Measurements from ENCODE around the gene PFN3. TPM values are rescaled to one million over a fixed set of nuclear protein-coding genes. Genes with fewer than 3 reads are reported as not detected.

Gene PFN3
- total RNA-seq, 1 donor from 2014 or later = not detected

GRCh38 chr5:177396078-177396477 lies 4.4 kb downstream of the PFN3 start:
- Histone ChIP-seq H3K27me3 (ENCODE audit: control insufficient read depth, insufficient read depth, low read length) (peaks cover 5% of the 10 kb centered on the region), H3K4me3 (ENCODE audit: low read depth, low read length) (no peak overlapping the region), H3K36me3 (ENCODE audit: control insufficient read depth, insufficient read depth, low read length) (no peaks in the 10 kb centered on the region)
- FAIRE-seq (no peak), DNase-seq (ENCODE audit: low read depth) (no peak)
- TF ChIP-seq CTCF (IDR thresholded peaks at IDR 0.05; ENCODE audit: insufficient read depth, low read length, severe bottlenecking) = no peak

- FAIRE-seq (no peak), DNase-seq (ENCODE audit: low read depth) (no peak)
- no peak for TF ChIP-seq CTCF (IDR thresholded peaks at IDR 0.05; ENCODE audit: insufficient read depth, low read length, severe bottlenecking)
- H3K27me3 ChIP-seq (ENCODE audit: control insufficient read depth, insufficient read depth, low read length) = no peaks in the 10 kb centered on the region
- H3K4me3 ChIP-seq (ENCODE audit: low read depth, low read length) = no peak overlapping the region
- H3K36me3 ChIP-seq (ENCODE audit: control insufficient read depth, insufficient read depth, low read length) = no peaks in the 10 kb centered on the region
These were observed 6.5 kb downstream of the PFN3 start for GRCh38 chr5:177393990-177394389.

- TF ChIP-seq CTCF (IDR thresholded peaks at IDR 0.05; ENCODE audit: insufficient read depth, low read length, severe bottlenecking) = no peak
- FAIRE-seq (no peak), DNase-seq (ENCODE audit: low read depth) (no peak)
- H3K36me3 ChIP-seq (ENCODE audit: control insufficient read depth, insufficient read depth, low read length) = no peaks in the 10 kb centered on the region
- no peaks in the 10 kb centered on the region for H3K27me3 ChIP-seq (ENCODE audit: control insufficient read depth, insufficient read depth, low read length)
- H3K4me3 ChIP-seq (ENCODE audit: low read depth, low read length) = no peak overlapping the region
These were observed 7.2 kb downstream of the PFN3 start for GRCh38 chr5:177393206-177393765.

GRCh38 chr5:177392765-177393164 lies 7.7 kb downstream of the PFN3 start:
- no peak for TF ChIP-seq CTCF (IDR thresholded peaks at IDR 0.05; ENCODE audit: insufficient read depth, low read length, severe bottlenecking)
- H3K4me3 ChIP-seq (ENCODE audit: low read depth, low read length) = no peak overlapping the region
- H3K36me3 ChIP-seq (ENCODE audit: control insufficient read depth, insufficient read depth, low read length) = no peaks in the 10 kb centered on the region
- no peaks in the 10 kb centered on the region for H3K27me3 ChIP-seq (ENCODE audit: control insufficient read depth, insufficient read depth, low read length)
- FAIRE-seq (no peak), DNase-seq (ENCODE audit: low read depth) (no peak)

GRCh38 chr5:177390363-177391300 lies 9.8 kb downstream of the PFN3 start:
- TF ChIP-seq CTCF (IDR thresholded peaks at IDR 0.05; ENCODE audit: insufficient read depth, low read length, severe bottlenecking) = peak; percentile 92
- Histone ChIP-seq H3K4me3 (ENCODE audit: low read depth, low read length) (no peak overlapping the region), H3K36me3 (ENCODE audit: control insufficient read depth, insufficient read depth, low read length) (no peaks in the 10 kb centered on the region), H3K27me3 (ENCODE audit: control insufficient read depth, insufficient read depth, low read length) (no peaks in the 10 kb centered on the region)
- DNase-seq (ENCODE audit: low read depth) = peak; percentile 76
- FAIRE-seq = no peak

Measured in bronchial epithelial cell (primary cell).